Measurements from ENCODE around the gene LGALS9C.
"Not testable (repeated sequence)": the region's sequence is repeated elsewhere in the genome, so short reads cannot be mapped to it uniquely, and the experiment has no call there.

Gene LGALS9C

DNA sequence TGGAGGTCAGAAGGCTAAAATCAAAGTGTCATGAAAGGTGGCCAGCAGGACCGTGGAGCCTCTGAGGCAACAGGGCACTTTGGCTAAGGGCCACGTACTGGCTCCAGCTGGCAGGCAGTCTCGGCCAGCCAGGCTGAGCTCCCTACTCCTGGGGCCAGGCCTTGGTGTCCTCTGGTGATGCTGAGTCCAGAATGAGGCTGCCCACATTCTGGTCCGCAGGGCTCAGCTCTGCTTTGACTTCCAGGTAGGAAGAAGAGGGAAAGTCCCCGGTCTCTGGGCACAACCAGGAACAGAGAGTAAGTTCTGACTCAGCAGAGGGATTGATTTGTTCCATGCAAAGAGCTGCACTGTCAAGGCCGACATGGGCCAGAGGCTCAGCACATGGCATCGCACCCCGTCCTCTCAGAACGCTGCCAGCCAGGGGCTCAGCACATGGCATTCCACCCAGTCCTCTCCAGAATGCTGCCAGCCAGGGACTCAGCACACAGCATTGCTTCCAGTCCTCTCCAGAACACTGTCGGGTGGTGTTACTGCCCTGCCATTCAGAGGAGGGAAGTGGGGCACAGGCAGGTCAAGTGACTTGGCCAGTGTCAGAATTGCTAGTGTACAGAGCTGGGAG lies 2.5 kb downstream of the LGALS9C start:
- not testable (repeated sequence) for DNase-seq (ENCODE audit: low read depth)

GRCh38 chr17:18481775-18482174 lies 5.2 kb downstream of the LGALS9C start:
- DNase-seq (ENCODE audit: low read depth): not testable (repeated sequence)

- DNase-seq (ENCODE audit: low read depth): not testable (repeated sequence)
Measured at GRCh38 chr17:18485936-18486464, 9.4 kb downstream of the LGALS9C start.

GRCh38 chr17:18487633-18488032 lies 11.0 kb downstream of the LGALS9C start:
- not testable (repeated sequence) for DNase-seq (ENCODE audit: low read depth)

GRCh38 chr17:18488622-18489021 lies 12.0 kb downstream of the LGALS9C start:
- not testable (repeated sequence) for DNase-seq (ENCODE audit: low read depth)

GRCh38 chr17:18490016-18490415 lies 13.4 kb downstream of the LGALS9C start:
- not testable (repeated sequence) for DNase-seq (ENCODE audit: low read depth)

GRCh38 chr17:18492712-18493480 lies 16.3 kb downstream of the LGALS9C start:
- not testable (repeated sequence) for DNase-seq (ENCODE audit: low read depth)

DNA sequence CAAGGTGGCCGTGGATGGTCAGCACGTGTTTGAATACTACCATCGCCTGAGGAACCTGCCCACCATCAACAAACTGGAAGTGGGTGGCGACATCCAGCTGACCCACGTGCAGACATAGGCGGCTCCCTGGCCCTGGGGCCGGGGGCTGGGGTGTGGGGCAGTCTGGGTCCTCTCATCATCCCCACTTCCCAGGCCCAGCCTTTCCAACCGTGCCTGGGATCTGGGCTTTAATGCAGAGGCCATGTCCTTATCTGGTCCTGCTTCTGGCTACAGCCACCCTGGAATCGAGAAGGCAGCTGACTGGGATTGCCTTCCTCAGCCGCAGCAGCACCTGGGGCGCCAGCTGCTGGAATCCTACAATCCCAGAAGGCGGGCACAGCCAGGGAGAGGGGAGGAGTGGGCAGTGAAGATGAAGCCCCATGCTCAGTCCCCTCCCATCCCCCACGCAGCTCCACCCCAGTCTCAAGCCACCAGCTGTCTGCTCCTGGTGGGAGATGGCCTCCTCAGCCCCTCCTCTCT lies 17.7 kb downstream of the LGALS9C start:
- not testable (repeated sequence) for DNase-seq (ENCODE audit: low read depth)

DNA sequence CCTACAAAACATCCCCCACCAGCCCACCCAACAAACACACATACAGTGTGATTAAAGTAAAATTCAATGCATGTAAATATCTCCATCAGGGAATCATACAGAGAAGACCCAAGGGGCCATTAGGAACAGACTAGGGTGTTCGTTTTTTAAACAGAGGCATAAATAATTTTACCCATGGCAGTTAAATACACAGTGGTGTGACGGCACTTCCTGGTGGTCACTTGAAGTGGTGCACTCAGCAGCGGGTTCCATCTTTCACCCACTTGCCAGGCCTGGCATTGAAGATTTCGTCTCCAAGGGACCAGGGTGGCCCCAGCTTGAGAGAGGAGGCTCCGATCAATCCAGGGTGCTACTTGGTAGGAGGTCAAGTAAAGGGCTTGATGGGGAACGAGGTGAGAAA lies 20.5 kb downstream of the LGALS9C start:
- not testable (repeated sequence) for DNase-seq (ENCODE audit: low read depth)

DNA sequence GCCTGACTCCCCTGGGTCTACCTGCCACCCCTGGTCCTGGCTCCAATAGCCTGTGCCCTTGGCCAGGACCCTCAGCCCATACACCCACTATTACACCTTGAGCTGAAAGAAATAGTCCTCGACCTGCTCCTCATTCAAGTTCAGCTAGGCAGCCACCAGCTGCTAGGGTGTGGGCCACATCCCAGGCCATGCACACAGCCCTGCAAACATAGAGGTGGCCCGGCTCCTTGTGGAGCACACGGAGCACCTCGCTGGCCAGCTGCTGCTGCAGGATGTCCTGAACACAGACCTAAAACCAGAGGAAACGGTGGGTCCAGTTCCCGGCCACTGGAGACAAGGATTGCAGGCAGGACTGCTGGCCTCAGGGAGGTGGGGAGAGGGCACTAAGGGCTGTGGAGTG lies 22.5 kb downstream of the LGALS9C start:
- not testable (repeated sequence) for DNase-seq (ENCODE audit: low read depth)

DNA sequence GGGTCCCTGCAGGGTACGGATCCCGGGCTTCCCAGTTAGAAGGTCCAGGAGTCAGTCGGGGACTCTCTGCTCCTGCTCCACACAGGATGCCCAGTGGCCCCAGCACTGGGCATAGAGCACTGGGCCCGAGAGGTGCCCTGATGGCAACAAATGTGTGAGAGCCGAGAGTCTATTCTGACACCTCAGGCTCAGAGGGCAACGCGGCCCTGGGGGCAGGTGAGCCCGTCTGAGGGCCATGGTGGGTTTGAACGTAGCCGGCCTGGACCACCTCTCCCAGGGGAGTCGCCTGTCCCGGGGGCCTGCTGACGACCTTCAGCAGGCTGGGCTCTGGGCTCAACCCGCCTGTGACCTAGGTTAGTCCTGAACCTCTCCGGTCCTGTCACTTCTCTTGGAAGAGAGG lies 23.2 kb downstream of the LGALS9C start:
- DNase-seq (ENCODE audit: low read depth): not testable (repeated sequence)

GRCh38 chr17:18500281-18500680 lies 23.7 kb downstream of the LGALS9C start:
- not testable (repeated sequence) for DNase-seq (ENCODE audit: low read depth)

GRCh38 chr17:18500816-18501215 lies 24.2 kb downstream of the LGALS9C start:
- not testable (repeated sequence) for DNase-seq (ENCODE audit: low read depth)

DNA sequence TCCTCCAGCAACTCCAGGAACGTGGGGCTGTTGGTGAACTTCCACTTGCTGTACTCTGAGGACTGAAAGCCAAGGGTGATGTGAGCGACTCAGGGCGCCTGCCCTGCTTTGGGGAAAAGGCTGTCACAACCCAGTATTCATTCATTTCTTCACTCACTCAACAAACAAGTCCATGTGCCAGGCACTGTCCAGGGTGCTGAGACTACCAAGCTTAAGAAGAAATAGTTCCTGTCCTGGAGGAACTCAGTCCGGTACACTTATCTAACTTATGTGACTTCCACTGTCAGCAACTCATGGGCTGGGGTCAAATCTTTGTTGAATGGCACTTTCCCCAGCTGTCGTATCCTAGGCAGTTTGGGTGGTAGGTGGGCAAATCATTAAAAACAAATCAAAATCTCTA lies 26.6 kb downstream of the LGALS9C start:
- DNase-seq (ENCODE audit: low read depth): not testable (repeated sequence)

- DNase-seq (ENCODE audit: low read depth): not testable (repeated sequence)
Measured at GRCh38 chr17:18507729-18508128, 31.1 kb downstream of the LGALS9C start.

DNA sequence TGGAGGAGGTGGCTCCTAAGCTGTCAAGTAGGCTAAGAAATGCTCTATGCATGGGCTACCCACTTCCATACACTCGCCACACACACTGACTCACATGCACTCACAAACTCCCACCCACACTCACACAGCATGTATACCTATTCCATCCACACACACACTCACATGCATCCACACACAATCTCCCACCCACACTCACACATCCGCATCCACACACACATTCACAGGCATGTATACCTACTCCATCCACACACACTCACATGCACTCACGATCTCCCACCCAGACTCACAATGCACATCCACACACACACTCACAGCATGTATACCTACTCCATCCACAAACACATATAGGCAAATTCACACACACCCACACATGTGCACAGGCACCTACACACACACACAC lies 32.1 kb downstream of the LGALS9C start:
- DNase-seq (ENCODE audit: low read depth): not testable (repeated sequence)

GRCh38 chr17:18521100-18521499 lies 44.5 kb downstream of the LGALS9C start:
- DNase-seq (ENCODE audit: low read depth): not testable (repeated sequence)

DNA sequence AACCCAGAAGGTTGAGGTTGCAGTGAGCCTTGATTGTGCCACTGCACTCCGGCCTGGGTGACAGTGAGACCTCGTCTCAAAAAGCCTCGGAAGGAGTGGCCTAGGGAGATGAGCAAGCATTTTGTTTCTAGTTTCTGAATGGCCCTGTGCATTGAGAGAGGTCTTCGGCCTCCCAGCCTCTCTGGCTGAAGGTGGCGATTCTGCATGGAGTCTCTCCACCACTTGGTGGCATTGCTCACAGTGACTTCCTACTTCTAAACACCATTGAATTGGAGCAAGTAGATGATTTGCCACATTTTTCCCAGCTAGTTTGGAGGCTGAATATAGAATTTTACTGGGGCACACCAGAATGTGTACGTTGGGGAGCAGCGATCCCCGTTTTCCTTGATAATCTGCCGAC lies 48.4 kb downstream of the LGALS9C start:
- DNase-seq (ENCODE audit: low read depth): not testable (repeated sequence)

- not testable (repeated sequence) for DNase-seq (ENCODE audit: low read depth)
Measured at GRCh38 chr17:18526168-18526800, 49.7 kb downstream of the LGALS9C start.

GRCh38 chr17:18527354-18527753 lies 50.8 kb downstream of the LGALS9C start:
- DNase-seq (ENCODE audit: low read depth): not testable (repeated sequence)

GRCh38 chr17:18528435-18528834 lies 51.8 kb downstream of the LGALS9C start:
- not testable (repeated sequence) for DNase-seq (ENCODE audit: low read depth)

DNA sequence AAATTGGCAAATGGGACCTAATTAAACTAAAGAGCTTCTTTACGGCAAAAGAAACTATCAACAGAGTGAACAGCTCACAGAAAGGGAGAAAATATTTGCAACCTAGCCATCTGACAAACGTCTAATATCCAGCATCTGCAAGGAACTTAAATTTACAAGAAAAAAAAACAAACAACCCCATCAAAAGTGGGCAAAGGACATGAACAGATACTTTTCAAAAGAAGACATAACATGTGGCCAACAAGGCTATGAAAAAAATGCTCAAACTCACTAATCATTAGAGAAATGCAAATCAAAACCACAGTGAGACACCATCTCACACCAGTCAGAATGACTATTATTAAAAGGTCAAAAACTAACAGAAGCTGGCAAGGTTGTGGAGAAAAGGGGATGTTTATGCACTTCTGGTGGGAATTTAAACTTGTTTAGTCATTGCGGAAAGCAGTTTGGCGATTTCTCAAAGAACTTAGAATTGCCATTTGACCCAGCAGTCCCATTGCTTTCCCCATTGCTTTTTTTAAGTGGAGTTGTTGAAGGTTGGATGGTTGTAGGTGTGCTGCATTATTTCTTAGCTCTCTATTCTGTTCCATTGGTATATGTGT lies 52.4 kb downstream of the LGALS9C start:
- DNase-seq (ENCODE audit: low read depth): not testable (repeated sequence)
